Cerebellar nuclear complex (tissue), 1 donor: ENCODE results near the gene CALR.

Experiments
- DNase-seq, 2 experiments: peaks; one replicate each; lab custom pipeline; 2025; lab: John Stamatoyannopoulos, UW

Gene CALR

DNA sequence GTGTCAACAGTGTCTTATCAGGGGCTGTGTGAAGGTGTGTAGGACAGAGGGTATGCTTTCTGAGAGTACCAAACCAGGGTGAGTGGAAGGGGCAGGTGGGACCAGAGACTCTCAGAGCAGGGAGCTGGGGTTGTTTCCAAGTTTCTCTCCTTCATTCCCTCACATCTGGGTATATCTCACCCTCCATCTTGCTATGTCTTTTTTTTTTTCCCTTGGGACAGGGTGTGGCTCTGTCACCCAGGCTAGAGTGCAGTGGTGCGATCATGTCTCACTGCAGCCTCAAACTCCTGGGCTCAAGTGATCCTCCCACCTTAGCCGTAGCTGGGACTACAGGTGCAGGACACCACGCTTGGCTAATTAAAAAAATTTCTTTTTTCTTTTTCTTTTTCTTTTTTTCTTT is 41.6 kb downstream of the CALR start:
- DNase-seq = no peak

DNA sequence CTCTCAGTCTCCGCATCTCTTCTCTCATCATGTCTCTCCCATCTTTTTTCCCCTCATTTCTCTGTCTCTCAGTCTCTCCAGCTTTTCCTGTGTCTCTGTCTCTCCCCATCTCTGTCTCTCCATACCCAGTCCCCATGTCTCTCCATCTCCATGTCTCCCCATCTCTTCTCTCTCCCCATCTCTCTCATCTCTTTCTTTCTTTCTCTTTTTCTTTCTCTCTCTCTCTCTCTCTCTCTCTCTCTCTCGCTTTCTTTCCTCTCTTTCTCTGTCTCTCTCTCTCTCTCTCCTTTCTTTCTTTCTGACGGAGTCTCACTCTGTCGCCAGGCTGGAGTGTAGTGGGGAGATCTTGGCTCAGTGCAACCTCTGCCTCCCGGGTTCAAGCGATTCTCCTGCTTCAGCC is 44.2 kb downstream of the CALR start:
- DNase-seq = no peak

DNA sequence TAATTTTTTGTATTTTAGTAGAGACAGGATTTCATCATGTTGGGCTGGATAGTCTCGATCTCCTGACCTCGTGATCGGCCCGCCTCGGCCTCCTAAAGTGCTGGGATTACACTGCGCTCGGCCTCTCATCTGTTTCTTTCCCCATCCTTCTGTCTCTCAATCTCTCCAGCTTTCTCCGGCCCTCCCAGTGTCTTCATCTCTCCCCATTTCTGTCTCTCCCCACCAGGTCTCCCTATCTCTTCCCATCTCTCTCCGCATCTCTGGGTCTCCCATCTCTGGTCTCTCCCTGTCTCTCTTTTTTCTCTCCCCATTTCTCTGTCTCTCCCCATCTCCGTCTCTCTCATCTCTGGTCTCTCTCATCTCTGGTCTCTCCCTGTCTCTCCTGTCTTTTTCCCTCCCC is 44.7 kb downstream of the CALR start:
- DNase-seq = no peak

DNA sequence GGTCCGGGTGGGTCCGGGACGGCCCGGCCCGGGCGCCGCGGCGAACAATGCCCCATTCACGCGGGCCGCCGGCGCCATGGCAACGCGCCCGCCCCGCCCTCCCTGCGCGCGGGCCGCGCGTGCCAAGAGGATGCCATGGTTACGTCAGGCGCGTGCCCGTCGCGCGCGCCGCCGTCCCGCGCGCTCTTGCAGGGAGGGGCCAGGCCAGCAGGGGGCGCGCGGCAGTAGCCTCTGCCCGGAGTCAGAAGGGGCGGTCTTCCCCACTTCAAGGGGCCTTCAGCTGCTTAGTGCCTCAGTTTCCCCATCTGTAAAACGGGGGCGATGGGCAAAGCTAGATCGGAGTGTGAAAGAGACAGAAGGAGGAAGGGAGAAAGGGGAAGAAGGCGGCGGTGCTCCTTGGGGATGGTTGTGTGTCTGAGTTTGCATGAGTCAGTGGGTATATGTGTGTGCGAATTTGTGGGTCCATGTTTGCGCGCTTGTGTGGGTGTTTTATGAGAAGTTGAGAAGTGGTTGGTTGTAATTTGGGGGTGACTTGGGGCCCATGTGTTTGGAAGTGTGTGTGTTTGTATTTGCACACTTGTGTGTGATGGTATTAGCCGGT is 45.2 kb downstream of the CALR start:
- peak in 1 of 2 experiments; percentile 33 for DNase-seq

DNA sequence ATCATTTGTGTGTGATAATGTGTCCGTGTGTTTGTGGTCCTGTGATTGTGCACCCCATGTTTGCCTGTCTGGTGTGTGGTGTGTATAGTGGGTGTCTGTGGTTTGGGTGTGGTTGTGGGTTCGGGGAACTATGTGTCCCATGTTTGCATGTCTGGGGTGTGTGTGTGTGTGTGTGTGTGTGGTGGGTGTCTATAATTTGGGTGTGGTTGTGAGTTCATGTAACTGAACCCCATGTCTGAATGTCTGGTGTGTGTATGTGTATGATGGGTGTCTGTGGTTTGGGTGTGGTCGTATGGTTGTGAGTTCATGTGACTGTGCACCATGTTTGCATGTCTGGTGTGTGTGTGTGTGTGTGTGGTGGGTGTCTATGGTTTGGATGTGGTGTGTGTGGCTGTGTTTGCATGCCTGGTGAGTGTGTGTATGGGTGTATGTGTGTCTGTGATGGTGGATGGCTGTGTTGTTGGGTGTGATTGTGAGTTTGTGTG is 45.8 kb downstream of the CALR start:
- no peak for DNase-seq

DNA sequence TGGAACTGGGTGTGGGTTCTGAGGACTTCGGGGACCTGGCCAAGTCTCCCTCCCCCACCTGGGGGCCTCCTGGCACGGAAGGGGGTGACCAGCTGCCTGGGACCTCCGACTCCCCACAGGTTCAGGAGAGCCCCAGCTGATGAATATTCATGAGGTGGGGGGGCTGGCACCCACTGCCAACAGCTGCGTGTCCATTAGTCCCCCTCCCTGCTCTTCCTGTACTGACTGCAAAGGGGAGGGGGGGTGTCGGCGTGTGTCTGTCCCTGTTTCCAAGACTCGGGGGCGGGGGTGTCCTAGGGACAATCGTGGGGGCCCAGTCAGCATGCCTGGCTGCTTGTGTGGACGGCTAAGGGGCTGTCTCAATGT is 46.3 kb downstream of the CALR start:
- DNase-seq = no peak

DNA sequence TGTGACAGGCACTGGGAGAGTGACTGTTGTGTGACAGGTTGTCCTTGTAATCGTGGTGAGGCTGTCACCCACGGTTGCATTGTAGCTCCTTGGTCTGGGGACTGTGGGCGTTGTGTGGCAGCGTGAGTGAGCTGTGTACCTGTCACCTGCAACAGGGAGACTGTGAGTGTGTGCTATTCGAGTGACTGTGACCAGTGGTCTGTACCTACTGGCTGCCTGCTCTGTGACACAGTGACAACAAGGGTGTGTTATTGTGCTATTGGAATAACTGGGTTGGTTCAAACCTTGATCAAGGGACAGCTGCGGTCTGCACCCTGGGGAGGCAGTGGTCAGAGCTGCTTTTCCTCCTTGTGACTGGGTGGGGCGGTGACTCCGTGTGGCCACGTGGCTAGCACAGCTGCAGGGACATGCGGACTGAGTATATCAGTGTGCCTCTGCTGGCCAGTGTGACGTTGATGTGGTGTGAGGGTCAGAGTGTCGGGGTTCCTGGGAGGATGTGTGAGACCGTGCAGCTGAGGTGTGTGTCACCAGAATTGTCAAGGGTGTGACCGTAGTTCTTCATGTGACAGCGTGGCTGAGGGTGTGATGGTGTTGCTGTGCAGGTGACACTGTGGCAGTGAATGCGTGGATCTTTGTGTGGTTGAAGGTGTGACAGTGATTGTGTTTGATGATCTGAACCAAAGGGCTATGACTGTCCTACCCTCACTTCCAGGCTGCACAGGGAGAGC is 46.8 kb downstream of the CALR start:
- DNase-seq = no peak

DNA sequence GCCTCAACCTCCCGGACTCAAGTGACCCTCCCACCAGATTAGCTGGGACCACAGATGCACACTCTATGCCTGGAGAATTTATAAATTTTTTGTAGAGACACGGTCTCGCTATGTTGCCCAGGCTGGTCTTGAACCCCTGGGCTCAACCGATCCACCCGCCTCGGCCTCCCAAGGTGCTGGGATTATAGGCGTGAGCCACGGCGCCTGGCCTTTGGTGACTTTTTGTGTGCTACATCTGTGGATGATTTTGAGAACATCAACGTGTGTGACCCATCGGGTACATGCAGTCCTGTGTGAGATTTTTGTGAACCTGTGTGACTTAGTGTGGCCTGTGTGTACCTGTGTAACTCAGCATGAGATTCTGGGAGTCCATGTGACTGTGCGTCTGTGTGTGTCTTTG is 48.3 kb downstream of the CALR start:
- DNase-seq = no peak

DNA sequence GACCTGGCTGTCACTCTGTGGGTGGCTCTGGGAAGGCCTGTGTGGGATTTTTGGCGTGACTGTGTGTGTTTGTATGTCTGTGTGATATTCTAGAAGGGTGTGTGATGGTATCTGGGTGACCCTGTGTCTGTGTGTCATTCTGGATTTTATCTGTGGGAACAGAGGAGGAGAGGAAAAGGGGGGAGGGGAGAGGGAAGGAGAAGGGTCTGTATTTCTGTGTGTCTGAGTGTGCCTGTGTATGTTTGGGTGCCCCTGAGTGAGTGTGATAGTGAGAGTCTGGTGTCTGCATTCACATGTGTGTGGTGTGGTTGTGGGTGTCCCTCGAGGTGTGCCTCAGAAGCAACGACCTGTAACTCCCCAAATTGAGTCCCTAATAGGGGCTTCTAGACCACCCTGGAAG is 48.8 kb downstream of the CALR start:
- no peak for DNase-seq

DNA sequence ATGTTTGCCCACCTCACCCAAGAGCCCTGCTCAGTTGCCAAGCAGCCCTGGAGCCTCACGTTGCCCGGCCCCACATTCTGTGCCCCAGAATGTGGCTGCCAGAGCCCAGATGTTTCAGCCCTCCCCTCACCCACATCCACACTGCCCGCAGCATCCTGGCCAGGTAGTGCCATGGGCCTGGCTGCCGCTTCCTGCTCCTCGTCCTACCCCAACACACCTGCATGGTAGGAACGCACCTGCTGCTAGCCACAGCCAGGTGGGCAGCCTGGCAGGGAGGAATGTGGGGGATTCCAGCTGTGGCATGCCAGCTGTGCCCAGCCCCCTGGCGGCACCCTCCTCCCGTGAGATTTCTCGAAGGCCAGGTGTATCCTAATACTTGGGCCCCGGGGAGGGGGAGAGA is 49.4 kb downstream of the CALR start:
- no peak for DNase-seq

DNA sequence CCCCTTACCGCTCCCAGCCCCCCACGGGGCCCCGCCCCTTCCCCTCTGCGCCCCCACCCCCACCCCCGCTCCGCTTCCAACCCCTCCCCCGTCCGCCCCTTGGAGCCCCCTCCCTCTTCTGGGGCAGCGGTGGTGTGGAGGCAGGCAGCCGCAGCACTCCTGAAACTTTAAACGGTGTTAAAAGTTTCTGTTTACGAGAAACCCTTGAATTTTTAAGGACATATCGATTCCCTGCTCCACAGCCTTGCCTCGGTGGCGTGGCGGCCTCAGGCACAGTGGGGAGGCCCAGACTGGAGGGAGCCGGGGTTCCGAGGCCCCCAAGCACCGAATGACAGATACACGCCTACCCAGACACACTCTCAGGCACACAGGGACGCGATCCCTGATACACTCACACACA is 52.0 kb downstream of the CALR start:
- DNase-seq = no peak

DNA sequence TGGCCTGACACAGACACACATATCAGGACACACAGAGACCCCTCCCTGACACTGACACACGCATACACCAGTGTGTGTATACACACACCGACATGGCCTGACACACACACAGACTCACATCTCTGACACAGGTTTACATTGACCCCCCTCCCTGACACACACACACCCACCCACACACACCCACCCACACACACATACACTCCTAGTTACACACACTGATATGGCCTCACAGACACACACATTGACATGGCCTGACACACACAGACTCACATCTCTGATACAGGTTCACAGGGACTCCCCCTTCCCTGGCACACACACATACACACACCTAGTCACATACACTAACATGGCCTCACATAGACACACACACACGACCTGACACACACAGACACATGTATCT is 52.4 kb downstream of the CALR start:
- DNase-seq = no peak

DNA sequence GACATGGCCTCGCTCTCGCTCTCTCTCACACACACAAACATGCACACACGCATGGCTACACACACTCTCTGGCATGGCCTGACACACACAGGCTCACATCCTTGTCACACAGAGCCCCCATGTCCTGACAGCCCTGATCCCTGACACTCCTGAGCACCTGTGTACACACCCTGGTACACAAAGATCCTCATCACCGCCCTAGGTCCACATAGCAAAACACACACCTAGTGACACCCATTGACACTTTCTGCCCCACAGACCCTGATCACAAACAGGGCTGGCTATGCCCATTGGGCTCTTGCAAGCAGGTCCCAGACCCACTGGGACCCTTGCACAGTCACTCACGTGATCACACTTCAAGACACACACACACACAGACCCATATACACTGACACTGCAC is 52.9 kb downstream of the CALR start:
- no peak for DNase-seq

DNA sequence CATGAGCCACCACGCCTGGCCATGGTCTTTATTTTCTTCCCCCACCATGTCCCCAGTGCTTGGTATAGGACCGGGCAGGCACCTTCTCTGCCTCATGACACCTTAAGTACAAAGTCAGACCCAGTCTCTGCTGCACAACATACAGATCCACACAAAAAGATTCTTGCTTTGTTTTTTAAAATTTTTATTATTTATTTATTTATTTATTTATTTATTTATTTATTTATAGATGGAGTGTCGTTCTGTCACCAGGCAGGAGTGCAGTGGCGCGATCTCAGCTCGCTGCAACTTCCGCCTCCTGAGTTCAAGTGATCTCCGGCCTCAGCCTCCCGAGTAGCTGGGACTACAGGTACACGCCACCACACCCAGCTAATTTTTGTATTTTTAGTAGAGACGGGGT is 54.3 kb downstream of the CALR start:
- no peak for DNase-seq

DNA sequence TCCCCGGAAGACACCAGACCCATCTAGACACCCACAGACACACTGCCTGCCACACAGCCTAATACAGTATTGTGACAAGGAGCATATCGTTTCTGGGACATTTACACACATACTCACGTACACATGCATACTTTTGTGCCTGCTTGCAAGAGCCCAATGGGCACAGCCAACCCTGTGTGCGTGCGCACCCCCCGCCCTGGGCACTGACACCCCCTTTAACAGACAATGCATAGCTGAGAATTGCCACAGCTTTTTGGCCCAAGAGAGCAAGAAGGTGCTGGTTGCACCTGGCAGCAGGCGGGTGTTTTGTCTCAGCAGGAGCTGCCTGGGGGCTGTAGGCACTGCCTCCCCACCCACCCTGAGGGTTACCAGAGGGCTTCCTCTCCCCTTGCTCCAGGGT is 55.2 kb downstream of the CALR start:
- no peak for DNase-seq
